OCI-LY7 (cell line): ENCODE results near the gene TNFSF15.

ENCODE experiments used
- EZH2phosphoT487 ChIP-seq: fragments of 200-600 bp; sonication (generic); IDR thresholded peaks from 2 replicates; pipeline ENCODE4 v1.6.1; 2018; ENCODE audit warnings: low read depth, borderline replicate concordance, mild to moderate bottlenecking, mixed run types, antibody characterized with exemption, low read length, moderate library complexity, mixed read lengths
- TF ChIP-seq, protein P1 (sequence below): fragments of 200-600 bp; sonication (generic); conservative IDR thresholded peaks from 2 replicates; pipeline ENCODE4 v1.5.1; 2014; ENCODE audit warnings: mild to moderate bottlenecking, antibody characterized with exemption, low read length, moderate library complexity, mixed read lengths

DNA sequence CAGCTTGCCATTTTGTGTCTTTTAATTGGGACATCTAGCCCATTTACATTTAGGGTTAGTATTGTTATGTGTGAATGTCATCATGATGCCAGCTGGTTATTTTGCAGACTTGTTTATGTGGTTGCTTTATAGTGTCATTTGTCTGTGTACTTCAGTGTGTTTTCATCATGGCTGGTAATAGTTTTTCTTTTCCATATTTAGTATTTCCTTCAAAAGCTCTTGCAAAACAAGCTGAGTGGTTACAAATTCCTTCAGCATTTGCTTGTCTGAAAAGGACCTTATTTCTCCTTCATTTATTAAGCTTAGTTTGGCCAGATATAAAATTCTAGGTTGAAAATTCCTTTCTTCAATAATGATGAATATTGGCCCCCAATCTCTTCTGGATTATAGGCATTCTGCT lies 28.5 kb upstream of the TNFSF15 start:
- TF ChIP-seq, protein P1, sequence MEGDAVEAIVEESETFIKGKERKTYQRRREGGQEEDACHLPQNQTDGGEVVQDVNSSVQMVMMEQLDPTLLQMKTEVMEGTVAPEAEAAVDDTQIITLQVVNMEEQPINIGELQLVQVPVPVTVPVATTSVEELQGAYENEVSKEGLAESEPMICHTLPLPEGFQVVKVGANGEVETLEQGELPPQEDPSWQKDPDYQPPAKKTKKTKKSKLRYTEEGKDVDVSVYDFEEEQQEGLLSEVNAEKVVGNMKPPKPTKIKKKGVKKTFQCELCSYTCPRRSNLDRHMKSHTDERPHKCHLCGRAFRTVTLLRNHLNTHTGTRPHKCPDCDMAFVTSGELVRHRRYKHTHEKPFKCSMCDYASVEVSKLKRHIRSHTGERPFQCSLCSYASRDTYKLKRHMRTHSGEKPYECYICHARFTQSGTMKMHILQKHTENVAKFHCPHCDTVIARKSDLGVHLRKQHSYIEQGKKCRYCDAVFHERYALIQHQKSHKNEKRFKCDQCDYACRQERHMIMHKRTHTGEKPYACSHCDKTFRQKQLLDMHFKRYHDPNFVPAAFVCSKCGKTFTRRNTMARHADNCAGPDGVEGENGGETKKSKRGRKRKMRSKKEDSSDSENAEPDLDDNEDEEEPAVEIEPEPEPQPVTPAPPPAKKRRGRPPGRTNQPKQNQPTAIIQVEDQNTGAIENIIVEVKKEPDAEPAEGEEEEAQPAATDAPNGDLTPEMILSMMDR: no peak
- no peak for TF ChIP-seq EZH2phosphoT487
